IMR-90 (cell line): Measurements from ENCODE around the gene SPACA5B.

Experiments used
- CTCF ChIP-seq: conservative IDR thresholded peaks from 2 replicates; pipeline ENCODE4 v1.5.1; 2012; ENCODE audit warnings: mild to moderate bottlenecking, low read depth, low read length, improper control_type of control experiment
- MAFK ChIP-seq: IDR thresholded peaks from 2 replicates; pipeline ENCODE4 v1.6.1; 2012; ENCODE audit warnings: low read depth, low read length, improper control_type of control experiment
- MXI1 ChIP-seq: IDR thresholded peaks from 2 replicates; pipeline ENCODE4 v1.6.1; 2012; ENCODE audit warnings: low read depth, mild to moderate bottlenecking, low read length, moderate library complexity, borderline replicate concordance
- NFE2L2 ChIP-seq: fragments of 150-350 bp; IDR thresholded peaks from 2 replicates; pipeline ENCODE4 v1.6.1; 2016; ENCODE audit warnings: low read depth, mild to moderate bottlenecking, low read length
- POLR2A ChIP-seq: IDR thresholded peaks from 2 replicates; pipeline ENCODE4 v1.6.1; 2012; ENCODE audit warnings: mild to moderate bottlenecking, low read depth, low read length
- RAD21 ChIP-seq: IDR thresholded peaks from 2 replicates; pipeline ENCODE4 v1.6.1; 2012; ENCODE audit warnings: low read length, improper control_type of control experiment
- RFX5 ChIP-seq: IDR thresholded peaks from 2 replicates; pipeline ENCODE4 v1.8.0; 2012; ENCODE audit warnings: low read depth, mild to moderate bottlenecking, low read length, moderate library complexity

GRCh38 chrX:48083706-48084105, 46.7 kb upstream of the SPACA5B start:
- no peak for TF ChIP-seq CTCF
- TF ChIP-seq NFE2L2: no peak
- no peak for TF ChIP-seq MAFK
- no peak for TF ChIP-seq RAD21
- no peak for TF ChIP-seq RFX5
- no peak for TF ChIP-seq MXI1
- TF ChIP-seq POLR2A: no peak
